Peyer's patch (tissue), 4 donors: ENCODE results near the gene TFAM. TPM values are rescaled to one million over a fixed set of nuclear protein-coding genes. Genes with fewer than 3 reads are reported as not detected.

Experiments used
- DNase-seq, 3 donors: peaks; one replicate each; pipeline ENCODE4 v3.0.0-alpha.2; 2017 to 2019
- H3K27ac ChIP-seq, 4 donors: fragments of 200-600 bp; sonication (generic); one replicate each; pipeline ENCODE4 v1.5.1; 2016 to 2019
- H3K27me3 ChIP-seq, 2 donors: fragments of 200-600 bp; sonication (generic); one replicate each; pipeline ENCODE4 v1.5.1; 2019
- H3K36me3 ChIP-seq, 3 donors: fragments of 200-600 bp; sonication (generic); one replicate each; pipeline ENCODE4 v1.5.1; 2016 to 2019
- H3K4me1 ChIP-seq, 4 donors: fragments of 200-600 bp; sonication (generic); one replicate each; pipeline ENCODE4 v1.5.1; 2016 to 2019
- H3K4me3 ChIP-seq, 4 donors: fragments of 200-600 bp; sonication (generic); 1 replicate in 3 of 4; 2 replicates in 1 of 4; pipeline ENCODE4 v1.5.1; 2016 to 2019; ENCODE audit warnings: mild to moderate bottlenecking in 1 of 4
- H3K9me3 ChIP-seq, 4 donors: fragments of 200-600 bp; sonication (generic); one replicate each; pipeline ENCODE4 v1.5.1; 2016 to 2019; ENCODE audit warnings: mild to moderate bottlenecking in 1 of 4
- POLR2A ChIP-seq, 2 donors: fragments of 450-650 bp; IDR thresholded peaks; one replicate each; pipeline ENCODE4 v1.5.1; 2017; ENCODE audit warnings: antibody characterized with exemption in 2 of 2, mild to moderate bottlenecking in 2 of 2, moderate library complexity in 2 of 2
- total RNA-seq, 4 donors: library from RNA; depleted of rRNA; stranded (reverse); fragments of >200 nt; gene quantifications; one replicate each; pipeline ENCODE4 v1.1.0, GENCODE V29; 2016
- TF ChIP-seq, protein P1 (sequence below), 6 experiments: fragments of 450-650 bp in 4 of 6; fragments of 200-600 bp in 2 of 6; sonication (generic) in 1 of 6; IDR thresholded peaks; one replicate each; pipeline ENCODE4 v1.5.1; 2017 to 2019; ENCODE audit warnings: antibody characterized with exemption in 6 of 6, mild to moderate bottlenecking in 3 of 6, moderate library complexity in 1 of 6

TFAM gene
- total RNA-seq, 4 donors from 2014 or later, result 12.8 to 17.0 (median 15.2) TPM

DNA sequence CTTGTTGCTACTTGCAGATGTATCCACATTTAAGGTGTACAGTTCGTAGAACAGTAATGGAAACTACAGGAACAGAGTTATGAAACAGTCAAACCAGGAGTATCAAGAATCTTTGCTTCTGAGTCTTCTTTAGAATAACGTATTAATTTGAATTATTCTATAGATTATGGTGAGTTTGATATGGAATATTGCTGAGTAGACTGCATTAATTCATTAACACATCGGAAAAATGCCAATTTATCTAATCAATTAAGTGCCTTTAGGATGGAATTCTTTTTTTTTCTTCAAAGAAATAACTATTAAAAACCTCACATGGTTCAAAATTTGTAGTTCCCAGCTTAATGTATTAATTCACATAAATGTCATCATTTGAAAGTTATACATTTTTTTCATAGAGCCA, 3.8 kb downstream of the TFAM start:
- DNase-seq, result no peak
- peaks cover 0 to 45% (median 0%) of the 10 kb centered on the region in 3 donors for H3K36me3 ChIP-seq
- no peak for TF ChIP-seq POLR2A (IDR thresholded peaks at IDR 0.05)
- TF ChIP-seq, protein P1, sequence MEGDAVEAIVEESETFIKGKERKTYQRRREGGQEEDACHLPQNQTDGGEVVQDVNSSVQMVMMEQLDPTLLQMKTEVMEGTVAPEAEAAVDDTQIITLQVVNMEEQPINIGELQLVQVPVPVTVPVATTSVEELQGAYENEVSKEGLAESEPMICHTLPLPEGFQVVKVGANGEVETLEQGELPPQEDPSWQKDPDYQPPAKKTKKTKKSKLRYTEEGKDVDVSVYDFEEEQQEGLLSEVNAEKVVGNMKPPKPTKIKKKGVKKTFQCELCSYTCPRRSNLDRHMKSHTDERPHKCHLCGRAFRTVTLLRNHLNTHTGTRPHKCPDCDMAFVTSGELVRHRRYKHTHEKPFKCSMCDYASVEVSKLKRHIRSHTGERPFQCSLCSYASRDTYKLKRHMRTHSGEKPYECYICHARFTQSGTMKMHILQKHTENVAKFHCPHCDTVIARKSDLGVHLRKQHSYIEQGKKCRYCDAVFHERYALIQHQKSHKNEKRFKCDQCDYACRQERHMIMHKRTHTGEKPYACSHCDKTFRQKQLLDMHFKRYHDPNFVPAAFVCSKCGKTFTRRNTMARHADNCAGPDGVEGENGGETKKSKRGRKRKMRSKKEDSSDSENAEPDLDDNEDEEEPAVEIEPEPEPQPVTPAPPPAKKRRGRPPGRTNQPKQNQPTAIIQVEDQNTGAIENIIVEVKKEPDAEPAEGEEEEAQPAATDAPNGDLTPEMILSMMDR (IDR thresholded peaks at IDR 0.05), result no peak

DNA sequence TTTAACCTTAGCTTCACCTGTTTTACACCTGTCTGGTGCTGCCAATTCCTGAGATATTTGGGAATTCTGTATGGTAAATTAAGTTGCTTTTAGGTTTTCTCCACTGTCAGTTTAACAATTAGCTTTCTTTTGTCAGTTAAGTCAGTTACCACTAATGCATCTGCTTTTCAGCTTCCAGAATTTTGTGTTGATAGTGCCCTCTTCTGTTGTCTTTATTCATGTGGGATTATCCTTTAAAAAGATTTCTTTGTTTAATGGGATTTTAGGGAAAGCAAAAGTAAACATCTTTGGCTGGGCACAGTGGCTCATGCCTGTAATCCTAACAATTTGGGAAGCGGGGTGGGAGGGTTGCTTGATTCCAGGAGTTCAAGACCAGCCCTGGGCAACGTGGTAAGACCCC, 8.1 kb downstream of the TFAM start:
- Histone ChIP-seq H3K4me1 (no peaks in the 10 kb centered on the region), H3K36me3 (peaks cover 0 to 79% (median 0%) of the 10 kb centered on the region in 3 donors), H3K4me3 (no peak overlapping the region), H3K9me3 (no peaks in the 10 kb centered on the region), H3K27me3 (no peaks in the 10 kb centered on the region), H3K27ac (no peak overlapping the region)
- no peak for TF ChIP-seq POLR2A (IDR thresholded peaks at IDR 0.05)
- TF ChIP-seq, protein P1 (IDR thresholded peaks at IDR 0.05), result no peak
- no peak for DNase-seq

More for the DNA sequence above, 3.8 kb downstream of the TFAM start:
- H3K27me3 ChIP-seq, result no peaks in the 10 kb centered on the region
- H3K27ac ChIP-seq, result no peak overlapping the region
- H3K4me3 ChIP-seq, result no peak overlapping the region
- no peaks in the 10 kb centered on the region for H3K9me3 ChIP-seq
- H3K4me1 ChIP-seq, result peaks cover 0 to 20% (median 2%) of the 10 kb centered on the region in 4 donors

GRCh38 chr10:58394471-58394870, 9.3 kb downstream of the TFAM start:
- no peaks in the 10 kb centered on the region for H3K27me3 ChIP-seq
- no peak overlapping the region for H3K27ac ChIP-seq
- no peak overlapping the region for H3K4me3 ChIP-seq
- peaks cover 0 to 67% (median 0%) of the 10 kb centered on the region in 3 donors for H3K36me3 ChIP-seq
- no peaks in the 10 kb centered on the region for H3K9me3 ChIP-seq
- TF ChIP-seq, protein P1 (IDR thresholded peaks at IDR 0.05), result no peak
- no peak for DNase-seq
- no peaks in the 10 kb centered on the region for H3K4me1 ChIP-seq

- no peaks in the 10 kb centered on the region for H3K27me3 ChIP-seq
- H3K36me3 ChIP-seq, result peaks cover 0 to 59% (median 0%) of the 10 kb centered on the region in 3 donors
- no peak overlapping the region for H3K4me3 ChIP-seq
- no peak overlapping the region for H3K27ac ChIP-seq
- DNase-seq, result no peak
- no peak for TF ChIP-seq POLR2A (IDR thresholded peaks at IDR 0.05)
- TF ChIP-seq, protein P1 (IDR thresholded peaks at IDR 0.05), result no peak
- H3K4me1 ChIP-seq, result no peaks in the 10 kb centered on the region
- H3K9me3 ChIP-seq, result no peaks in the 10 kb centered on the region
Measured at GRCh38 chr10:58396057-58396456, 10.8 kb downstream of the TFAM start.

DNA sequence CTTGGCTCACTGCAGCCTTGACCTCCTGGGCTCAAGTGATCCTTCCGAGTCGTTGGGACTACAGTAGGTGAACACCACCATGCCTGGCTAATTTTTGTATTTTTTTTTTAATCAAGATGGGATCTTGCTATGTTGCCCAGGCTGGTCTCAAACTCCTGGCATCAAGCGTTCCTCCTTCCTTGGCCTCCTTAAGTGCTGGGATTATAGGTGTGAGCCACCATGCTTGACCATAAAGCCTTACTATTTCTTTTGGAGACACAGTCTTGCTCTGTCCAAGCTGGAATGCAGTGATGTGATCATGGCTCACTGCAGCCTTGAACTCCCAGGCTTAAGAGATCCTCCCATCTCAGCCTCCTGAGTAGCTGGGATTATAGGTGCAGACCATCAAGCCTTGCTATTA, 12.6 kb downstream of the TFAM start:
- H3K27ac ChIP-seq, result no peak overlapping the region
- no peak for DNase-seq
- H3K4me1 ChIP-seq, result no peaks in the 10 kb centered on the region
- TF ChIP-seq, protein P1 (IDR thresholded peaks at IDR 0.05), result no peak
- TF ChIP-seq POLR2A (IDR thresholded peaks at IDR 0.05), result no peak
- H3K27me3 ChIP-seq, result no peaks in the 10 kb centered on the region
- H3K36me3 ChIP-seq, result peaks cover 0 to 50% (median 0%) of the 10 kb centered on the region in 3 donors
- H3K9me3 ChIP-seq, result no peaks in the 10 kb centered on the region
- no peak overlapping the region for H3K4me3 ChIP-seq

GRCh38 chr10:58399410-58399809, 14.2 kb downstream of the TFAM start:
- no peak overlapping the region for H3K27ac ChIP-seq
- H3K9me3 ChIP-seq, result no peaks in the 10 kb centered on the region
- H3K36me3 ChIP-seq, result peaks cover 0 to 36% (median 0%) of the 10 kb centered on the region in 3 donors
- no peaks in the 10 kb centered on the region for H3K4me1 ChIP-seq
- no peaks in the 10 kb centered on the region for H3K27me3 ChIP-seq
- DNase-seq, result no peak
- no peak for TF ChIP-seq POLR2A (IDR thresholded peaks at IDR 0.05)
- TF ChIP-seq, protein P1 (IDR thresholded peaks at IDR 0.05), result no peak
- H3K4me3 ChIP-seq, result no peak overlapping the region
